ENCODE results near the gene TNNC1.

DNA sequence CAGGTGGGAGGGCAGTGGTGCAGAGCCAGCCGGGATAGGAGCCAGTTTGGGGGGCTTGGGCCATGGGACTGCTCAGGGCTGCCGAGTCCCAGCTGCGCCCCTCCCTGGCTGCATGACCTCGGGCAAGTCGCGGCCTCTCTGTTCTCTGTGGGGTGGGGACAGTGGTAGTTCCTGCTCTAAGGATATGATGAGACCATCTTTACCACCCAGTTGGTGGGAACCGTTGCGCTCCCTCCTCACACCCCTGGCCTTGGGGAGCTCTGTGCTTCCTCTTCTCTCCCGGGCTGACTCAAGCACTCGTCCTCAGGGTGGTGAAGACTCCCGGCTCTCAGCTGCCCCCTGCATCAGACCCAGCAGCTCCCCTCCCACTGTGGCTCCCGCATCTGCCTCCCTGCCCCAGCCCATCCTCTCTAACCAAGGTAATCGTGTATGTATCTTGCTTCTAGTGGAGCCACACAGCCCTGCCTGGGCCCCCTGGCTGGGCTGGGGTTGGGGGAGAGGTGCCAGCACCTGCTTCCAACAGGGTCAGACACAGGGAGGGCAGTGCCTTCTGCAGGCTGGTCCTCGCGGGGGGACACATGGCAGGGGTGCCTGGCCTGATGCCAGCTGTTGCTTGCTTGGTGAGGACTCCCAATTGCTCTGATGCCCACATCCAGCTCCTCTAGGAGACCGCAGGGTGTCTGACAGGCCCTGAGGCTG lies 26.2 kb upstream of the TNNC1 start:
- TF ChIP-seq, protein P1, sequence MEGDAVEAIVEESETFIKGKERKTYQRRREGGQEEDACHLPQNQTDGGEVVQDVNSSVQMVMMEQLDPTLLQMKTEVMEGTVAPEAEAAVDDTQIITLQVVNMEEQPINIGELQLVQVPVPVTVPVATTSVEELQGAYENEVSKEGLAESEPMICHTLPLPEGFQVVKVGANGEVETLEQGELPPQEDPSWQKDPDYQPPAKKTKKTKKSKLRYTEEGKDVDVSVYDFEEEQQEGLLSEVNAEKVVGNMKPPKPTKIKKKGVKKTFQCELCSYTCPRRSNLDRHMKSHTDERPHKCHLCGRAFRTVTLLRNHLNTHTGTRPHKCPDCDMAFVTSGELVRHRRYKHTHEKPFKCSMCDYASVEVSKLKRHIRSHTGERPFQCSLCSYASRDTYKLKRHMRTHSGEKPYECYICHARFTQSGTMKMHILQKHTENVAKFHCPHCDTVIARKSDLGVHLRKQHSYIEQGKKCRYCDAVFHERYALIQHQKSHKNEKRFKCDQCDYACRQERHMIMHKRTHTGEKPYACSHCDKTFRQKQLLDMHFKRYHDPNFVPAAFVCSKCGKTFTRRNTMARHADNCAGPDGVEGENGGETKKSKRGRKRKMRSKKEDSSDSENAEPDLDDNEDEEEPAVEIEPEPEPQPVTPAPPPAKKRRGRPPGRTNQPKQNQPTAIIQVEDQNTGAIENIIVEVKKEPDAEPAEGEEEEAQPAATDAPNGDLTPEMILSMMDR (IDR thresholded peaks at IDR 0.05; ENCODE audit: extremely low read depth in 1 of 2, insufficient read depth in 1 of 2, low read depth in 1 of 2, low read length in 2 of 2) = no peak
- no peak for TF ChIP-seq POLR2A (IDR thresholded peaks at IDR 0.05; ENCODE audit: low read depth, low read length)

Measured in endothelial cell of umbilical vein (primary cell).